T47D (cell line): ENCODE measurements around the gene SFXN2.

Source experiments
- DNase-seq, 2 experiments: peaks; one replicate each; pipeline versions ENCODE4 v3.0.0 to v3.0.0-alpha.2; 2011 to 2012; ENCODE audit warnings: low read depth in 1 of 2, low spot score in 1 of 2
- JUND ChIP-seq: IDR thresholded peaks from 2 replicates; pipeline ENCODE4 v1.6.1; 2012; ENCODE audit warnings: low read depth
- in situ Hi-C: cut with HindIII; loops from 2 replicates; pipeline ENCODE4 v1.10.0; 2016; ENCODE audit warnings: low sequenced_read_pairs, low pct_unique_long_range_greater_than_20kb

SFXN2 gene

DNA sequence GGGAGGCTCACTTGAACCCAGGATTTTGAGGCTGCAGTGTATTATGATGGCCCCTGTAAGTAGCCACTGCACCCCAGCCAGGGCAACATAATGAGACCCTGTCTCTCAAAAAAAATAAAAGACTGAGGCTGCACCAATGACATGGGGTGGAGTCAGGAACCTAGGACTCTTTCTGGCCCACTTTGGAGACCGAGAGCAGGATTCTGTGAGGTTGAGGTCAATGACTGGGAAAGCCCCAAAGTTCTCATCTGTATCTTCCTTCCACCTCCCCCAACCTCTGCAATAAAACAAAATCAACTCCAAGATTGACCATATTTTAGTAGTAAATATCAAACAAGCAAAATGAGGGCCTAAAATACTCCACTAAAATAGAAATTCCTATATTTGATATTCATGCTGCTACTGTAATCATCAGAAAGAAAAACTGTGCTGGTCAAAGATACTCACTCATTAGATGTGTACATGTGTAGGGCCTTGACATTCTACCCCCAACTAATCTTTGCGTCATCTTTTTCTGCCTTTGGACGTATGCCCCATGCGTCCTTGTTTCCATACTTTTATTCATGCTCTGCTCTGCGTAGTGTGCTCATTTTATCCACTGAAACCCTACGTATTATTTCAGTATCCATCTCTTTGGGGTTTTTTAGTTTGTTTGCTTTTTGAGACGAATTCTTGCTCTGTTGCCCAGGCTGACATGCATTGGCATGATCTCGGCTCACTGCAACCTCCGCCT, 53.2 kb downstream of the SFXN2 start:
- no peak for TF ChIP-seq JUND
- in situ Hi-C loops: no loop called here
- no peak for DNase-seq

DNA sequence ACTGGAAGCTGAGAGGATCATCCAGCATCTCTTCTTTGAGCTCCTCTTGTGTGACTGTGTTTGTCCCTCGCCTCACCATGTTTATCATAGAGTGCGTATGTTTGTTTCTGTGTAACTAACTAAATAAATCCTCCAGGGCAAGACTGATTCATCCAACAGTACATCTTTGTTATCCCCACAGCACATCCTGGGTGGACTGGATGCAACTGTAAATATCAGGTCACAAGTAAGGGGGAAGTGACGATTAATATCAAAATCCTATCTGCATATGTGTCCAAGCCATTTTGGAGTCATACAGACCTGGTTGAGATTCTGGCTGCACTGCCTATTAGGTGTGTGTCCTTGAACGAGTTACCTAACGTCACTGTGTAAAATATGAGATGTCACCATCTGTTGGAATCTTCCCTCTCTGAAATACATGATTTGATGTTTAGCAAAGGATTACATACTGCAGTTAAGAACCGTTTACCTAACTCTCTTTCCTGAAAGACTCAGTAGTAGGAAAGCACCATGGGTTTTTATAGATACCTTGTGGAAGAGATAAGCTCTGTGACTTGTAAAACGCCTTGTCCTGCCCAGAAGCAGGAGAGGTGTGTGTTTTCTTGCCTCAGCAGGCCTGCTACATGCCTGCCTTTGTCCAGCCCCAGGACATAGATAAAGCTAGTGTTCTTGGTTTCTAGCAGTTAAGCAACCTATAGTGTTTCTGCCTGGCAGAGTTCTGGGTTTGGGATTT, 55.1 kb downstream of the SFXN2 start:
- peak in 1 of 2 experiments; percentile 91 for DNase-seq
- in situ Hi-C loops: no loop called here
- peak; percentile 72; the same call in 1 of the 2 replicates for TF ChIP-seq JUND

DNA sequence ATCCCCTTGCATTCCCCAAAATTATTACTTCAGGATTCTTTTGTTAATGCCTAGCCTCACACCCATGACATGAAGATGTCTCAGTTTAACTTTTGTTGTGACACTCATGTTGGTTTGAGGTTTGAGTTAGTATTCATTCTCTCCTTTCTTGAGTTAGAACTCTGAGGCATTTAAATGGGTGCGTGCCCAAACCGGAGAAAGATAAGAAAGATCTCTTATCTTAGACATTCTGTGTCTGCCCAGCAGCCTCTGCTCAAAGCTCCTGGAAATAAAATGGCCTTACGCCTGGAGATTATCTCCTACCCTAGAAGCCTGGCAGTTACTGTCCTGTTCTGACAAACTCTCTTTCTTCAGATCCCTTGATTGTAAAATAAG, 55.7 kb downstream of the SFXN2 start:
- TF ChIP-seq JUND: peak; percentile 1; the same call in 1 of the 2 replicates
- in situ Hi-C loops: no loop called here
- DNase-seq: no peak

DNA sequence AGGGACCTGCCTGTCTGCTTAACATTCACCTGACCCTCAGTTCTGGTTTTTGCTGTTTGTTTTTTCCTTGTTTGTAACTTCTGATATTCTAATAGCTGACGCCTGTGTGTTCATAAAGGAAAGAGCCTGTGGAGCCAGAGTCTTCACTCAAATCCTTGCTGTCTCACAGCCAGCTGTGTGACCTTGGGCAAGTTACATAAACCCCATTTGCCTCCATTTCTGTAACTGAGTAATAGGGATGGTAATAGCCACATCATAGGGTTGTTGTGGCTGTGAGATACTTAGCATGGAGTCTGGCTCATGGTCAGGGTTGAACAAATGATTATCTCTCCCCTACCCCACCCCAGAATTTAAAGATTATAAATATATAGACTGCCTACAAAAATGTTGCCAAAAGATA, 56.4 kb downstream of the SFXN2 start:
- DNase-seq: no peak
- TF ChIP-seq JUND: no peak
- in situ Hi-C loops: no loop called here

DNA sequence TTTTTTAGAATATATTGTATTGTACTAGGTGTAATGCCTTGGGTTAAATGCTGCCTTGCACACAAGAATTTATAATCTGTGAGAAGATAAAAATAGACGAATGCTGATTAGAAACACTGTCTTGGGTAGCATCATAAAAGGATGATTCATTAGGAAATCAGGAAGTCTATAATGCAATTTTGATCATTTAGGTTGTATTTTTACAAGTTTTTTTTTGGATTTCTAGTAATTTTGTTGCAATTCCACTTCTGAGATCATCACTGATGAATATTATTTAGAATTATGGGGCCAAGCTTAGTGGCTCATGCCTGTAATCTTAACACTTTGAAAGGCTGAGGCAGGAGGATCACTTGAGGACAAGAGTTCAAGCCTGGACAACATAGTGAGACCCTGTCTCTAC, 58.9 kb downstream of the SFXN2 start:
- in situ Hi-C loops: no loop called here
- no peak for DNase-seq
- TF ChIP-seq JUND: no peak

DNA sequence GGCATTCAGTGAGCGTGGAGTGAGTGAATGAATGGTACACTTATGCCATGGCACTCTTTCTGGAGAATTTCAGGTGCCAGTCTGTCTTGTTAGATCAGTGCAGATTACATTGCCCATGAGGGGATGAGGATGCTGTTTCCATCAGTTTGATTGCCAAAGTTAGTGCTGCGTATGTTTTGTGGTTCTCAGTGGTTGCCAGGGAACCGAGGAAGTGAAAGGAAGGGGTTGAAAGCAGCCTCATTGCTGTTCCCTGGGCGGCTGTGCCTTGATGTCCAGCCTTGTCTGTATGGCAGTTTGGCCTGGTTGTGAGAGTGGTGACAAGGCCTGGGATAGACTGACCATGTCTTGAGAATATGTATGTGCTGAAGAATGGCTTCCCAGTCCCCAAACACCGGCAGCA, 59.5 kb downstream of the SFXN2 start:
- in situ Hi-C loops: no loop called here
- DNase-seq: peak in 1 of 2 experiments; percentile 50
- no peak for TF ChIP-seq JUND

DNA sequence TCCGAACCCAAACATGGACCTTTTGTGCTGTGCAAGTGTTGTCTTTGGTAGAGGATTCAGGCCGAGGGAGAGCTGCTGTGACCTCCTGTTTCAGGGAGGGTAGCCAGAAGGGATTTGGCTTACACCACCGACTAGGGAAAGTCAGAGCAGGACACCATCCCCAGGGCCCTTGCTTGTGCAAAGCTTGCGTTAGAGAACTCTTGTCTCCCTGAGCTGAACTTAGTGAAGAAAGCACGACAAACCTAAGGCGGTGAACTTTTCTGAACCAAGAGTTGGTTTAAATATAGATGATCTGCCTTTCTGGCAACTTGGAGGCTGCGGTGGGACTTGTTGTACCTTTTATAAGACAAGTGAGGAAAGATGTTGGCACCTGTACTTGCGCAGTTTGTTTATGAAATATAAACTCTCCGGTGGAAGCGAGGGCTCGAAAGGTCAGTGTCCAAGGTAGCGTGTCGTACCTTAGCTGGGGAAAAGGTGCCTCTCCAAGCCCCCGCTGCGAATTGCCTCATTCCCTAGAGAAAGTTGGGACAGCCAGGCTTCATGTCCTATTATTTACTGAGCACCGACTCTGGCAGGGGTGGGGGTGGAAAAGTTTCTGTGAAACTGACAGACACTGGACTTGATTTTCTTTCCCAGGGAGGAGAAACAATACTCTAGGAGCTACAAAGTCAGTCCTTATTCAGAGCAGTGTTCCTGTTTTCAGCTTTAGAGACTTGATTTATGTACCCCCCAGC, 60.9 kb downstream of the SFXN2 start:
- in situ Hi-C loops: no loop called here
- DNase-seq: peak in 1 of 2 experiments; percentile 74
- no peak for TF ChIP-seq JUND

DNA sequence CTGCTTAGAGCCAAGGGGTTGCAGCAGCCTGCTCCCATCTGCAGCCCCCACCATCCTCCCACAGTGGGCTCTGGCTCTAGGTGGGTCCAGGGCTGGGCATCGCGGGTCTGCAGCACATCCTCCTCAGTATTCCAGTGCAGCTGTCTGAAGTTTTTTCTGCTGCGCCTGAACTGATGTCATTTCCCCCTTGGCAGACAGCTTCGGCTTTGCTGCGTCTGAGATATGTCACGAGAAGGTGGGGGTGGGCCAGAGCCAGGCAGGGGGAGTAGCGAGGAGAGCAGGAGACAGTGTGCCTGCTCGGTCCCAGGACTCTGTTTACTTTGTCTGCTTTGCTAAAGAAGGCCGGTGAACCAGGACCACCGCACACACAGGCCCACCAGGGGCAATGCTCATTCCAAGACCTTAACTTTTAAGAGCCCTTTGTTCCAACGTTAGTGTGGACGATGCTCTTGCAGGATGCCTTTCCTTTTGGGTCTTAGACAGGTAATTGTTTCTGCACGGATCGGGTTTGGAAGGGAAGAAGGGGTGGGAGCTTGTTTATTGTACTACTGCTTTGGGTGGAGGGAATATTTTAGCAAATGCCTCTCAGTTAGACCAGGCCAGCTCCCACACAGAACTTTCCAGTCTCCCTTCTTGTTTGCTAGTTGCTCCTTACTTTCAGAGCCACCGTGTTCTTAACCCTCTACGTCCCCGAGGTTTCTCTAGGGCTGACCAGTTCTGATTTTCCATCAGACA, 61.7 kb downstream of the SFXN2 start:
- peak in 1 of 2 experiments; percentile 62 for DNase-seq
- TF ChIP-seq JUND: no peak
- in situ Hi-C loops: no loop called here

DNA sequence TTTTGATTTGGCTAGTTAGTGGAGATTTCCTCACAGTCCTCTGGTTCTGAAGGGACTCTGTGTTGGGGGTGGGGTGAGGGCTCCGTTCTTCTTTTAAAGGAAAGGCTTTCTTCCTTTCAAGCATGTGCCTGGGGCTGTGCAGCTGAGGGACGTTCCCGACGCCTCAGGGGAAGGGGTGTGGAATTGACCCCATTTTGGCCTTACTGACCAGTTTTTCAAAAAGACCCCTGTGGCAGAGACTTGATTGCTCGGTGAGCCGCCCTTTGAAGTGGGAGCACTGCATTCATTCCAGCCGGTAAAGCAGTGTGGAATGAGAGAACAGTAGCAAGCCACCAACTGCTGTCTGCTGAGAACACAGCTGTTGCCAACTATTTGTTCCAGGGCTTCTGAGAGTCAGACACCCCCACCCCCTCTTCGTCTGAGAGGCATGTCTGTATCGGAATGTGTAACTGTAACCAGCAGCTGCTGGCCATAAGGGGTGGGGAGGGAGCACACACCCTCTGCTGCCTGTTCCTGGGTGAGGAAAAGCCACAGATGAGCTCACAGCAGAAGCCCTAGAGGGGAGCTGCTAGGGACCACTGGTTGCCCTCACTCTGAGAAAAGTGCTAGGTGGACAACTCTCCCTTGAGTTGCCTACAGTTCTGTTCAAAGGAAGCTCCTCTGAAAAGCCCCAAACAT, 62.5 kb downstream of the SFXN2 start:
- TF ChIP-seq JUND: no peak
- DNase-seq: peak in 1 of 2 experiments; percentile 91
- in situ Hi-C loops: no loop called here

DNA sequence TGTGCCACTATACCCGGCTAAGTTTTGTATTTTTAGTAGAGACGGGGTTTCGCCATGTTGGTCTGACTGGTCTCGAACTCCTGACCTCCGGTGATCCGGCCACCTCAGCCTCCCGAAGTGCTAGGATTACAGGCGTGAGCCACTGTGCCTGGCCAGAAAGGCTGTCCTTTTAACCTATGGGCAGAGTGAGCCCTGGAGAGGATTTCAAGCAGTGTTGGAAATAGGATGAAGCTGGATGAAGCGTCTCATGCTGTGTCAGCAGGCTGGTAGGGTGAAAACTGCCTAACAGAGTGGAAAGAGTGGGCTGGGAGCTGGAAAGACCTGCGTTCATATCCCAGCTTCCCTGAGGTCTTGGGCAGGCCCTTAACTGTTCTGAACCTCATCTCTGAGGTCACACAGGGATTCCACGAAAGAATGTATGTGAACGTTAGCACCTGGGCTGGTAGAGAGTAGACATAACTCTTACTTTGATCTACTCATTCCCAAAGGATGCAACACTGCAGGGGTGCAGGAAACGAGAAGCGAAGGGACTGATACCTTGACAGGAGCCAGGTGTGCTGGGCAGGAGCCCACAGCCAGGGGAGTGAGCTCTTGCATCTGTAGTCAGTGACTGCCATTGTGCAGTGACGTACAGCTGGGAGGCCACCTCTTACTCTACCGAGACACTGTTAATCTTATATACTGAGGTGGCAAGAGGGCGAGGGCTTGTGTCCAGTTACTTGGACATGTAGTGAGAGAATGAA, 63.4 kb downstream of the SFXN2 start:
- DNase-seq: no peak
- in situ Hi-C loops: no loop called here
- TF ChIP-seq JUND: no peak

DNA sequence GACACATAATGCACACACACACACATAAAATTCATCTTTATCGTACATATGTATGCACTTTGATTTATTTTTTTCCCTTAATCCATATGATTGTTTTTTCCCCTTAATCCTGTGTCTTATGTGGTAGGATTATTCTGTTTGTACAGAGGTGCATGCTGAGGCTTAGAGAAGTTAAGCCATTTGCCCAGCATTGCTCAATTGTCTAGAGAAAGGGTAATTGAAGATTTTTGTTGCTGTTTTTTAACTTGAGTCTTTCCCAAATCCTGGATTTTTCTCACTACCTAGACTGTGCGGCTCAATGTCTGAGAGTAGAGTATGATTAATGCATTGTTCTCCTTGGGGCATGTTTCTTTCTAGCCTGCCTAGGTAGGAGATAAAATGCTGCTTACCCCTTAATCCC, 64.3 kb downstream of the SFXN2 start:
- no peak for DNase-seq
- in situ Hi-C loops: no loop called here
- TF ChIP-seq JUND: no peak
